ENCODE results near the gene PMPCB.
A peak's percentile ranks its signal among the peaks of the same experiment; 100 is the strongest.

PMPCB gene

GRCh38 chr7:103325744-103326143 is 28.5 kb downstream of the PMPCB start:
- Histone ChIP-seq H3K4me3 (ENCODE audit: control insufficient read depth in 1 of 7, extremely low read depth in 1 of 7, insufficient read depth in 4 of 7, low read depth in 2 of 7, low read length in 6 of 7) (no peak overlapping the region), H3K4me1 (ENCODE audit: control extremely low read depth in 1 of 4, control insufficient read depth in 4 of 4, insufficient read depth in 4 of 4, low read length in 3 of 4) (no peaks in the 10 kb centered on the region), H3K9me3 (ENCODE audit: control extremely low read depth in 1 of 5, control insufficient read depth in 4 of 5, insufficient read depth in 2 of 5, low read depth in 1 of 5, low read length in 4 of 5) (no peaks in the 10 kb centered on the region), H3K27me3 (replicated peaks in 2 of 5; ENCODE audit: control insufficient read depth in 4 of 5, insufficient read depth in 5 of 5, low read length in 4 of 5) (no peaks in the 10 kb centered on the region), H3K36me3 (ENCODE audit: control insufficient read depth in 4 of 4, insufficient read depth in 4 of 4, low read length in 3 of 4) (peaks cover 19 to 54% (median 40%) of the 10 kb centered on the region in 4 experiments), H3K27ac (ENCODE audit: insufficient read depth in 1 of 2, low read depth in 1 of 2, low read length in 2 of 2, poor library complexity in 1 of 2, severe bottlenecking in 2 of 2) (no peak overlapping the region)
- ChIA-PET CTCF (no interaction called here), POLR2A (no interaction called here)
- no peak for DNase-seq
- 100% methylated on average over 4 of the region's 8 CpGs for WGBS (ENCODE audit: insufficient coverage)

GRCh38 chr7:103336761-103337160 is 39.5 kb downstream of the PMPCB start:
- DNase-seq, result no peak
- H3K4me3 ChIP-seq (ENCODE audit: control insufficient read depth in 1 of 7, extremely low read depth in 1 of 7, insufficient read depth in 4 of 7, low read depth in 2 of 7, low read length in 6 of 7), result no peak overlapping the region
- ChIA-PET CTCF (no interaction called here), POLR2A (no interaction called here)
- no peaks in the 10 kb centered on the region for H3K9me3 ChIP-seq (ENCODE audit: control extremely low read depth in 1 of 5, control insufficient read depth in 4 of 5, insufficient read depth in 2 of 5, low read depth in 1 of 5, low read length in 4 of 5)
- no peaks in the 10 kb centered on the region for H3K27me3 ChIP-seq (replicated peaks in 2 of 5; ENCODE audit: control insufficient read depth in 4 of 5, insufficient read depth in 5 of 5, low read length in 4 of 5)
- H3K4me1 ChIP-seq (ENCODE audit: control extremely low read depth in 1 of 4, control insufficient read depth in 4 of 4, insufficient read depth in 4 of 4, low read length in 3 of 4), result peaks cover 0 to 7% (median 2%) of the 10 kb centered on the region in 4 experiments
- H3K27ac ChIP-seq (ENCODE audit: insufficient read depth in 1 of 2, low read depth in 1 of 2, low read length in 2 of 2, poor library complexity in 1 of 2, severe bottlenecking in 2 of 2), result no peak overlapping the region
- peaks cover 14 to 71% (median 45%) of the 10 kb centered on the region in 4 experiments for H3K36me3 ChIP-seq (ENCODE audit: control insufficient read depth in 4 of 4, insufficient read depth in 4 of 4, low read length in 3 of 4)
- WGBS (ENCODE audit: insufficient coverage), result no CpG with 5 or more reads among the region's 2 CpGs

- no peak for DNase-seq
- no peaks in the 10 kb centered on the region for H3K9me3 ChIP-seq (ENCODE audit: control extremely low read depth in 1 of 5, control insufficient read depth in 4 of 5, insufficient read depth in 2 of 5, low read depth in 1 of 5, low read length in 4 of 5)
- no peaks in the 10 kb centered on the region for H3K27me3 ChIP-seq (replicated peaks in 2 of 5; ENCODE audit: control insufficient read depth in 4 of 5, insufficient read depth in 5 of 5, low read length in 4 of 5)
- ChIA-PET CTCF (interaction anchor here (0.9 to 1.3 kb wide), 4 partner anchors 8 to 34 kb away, joined by 3 to 4 read pairs (median 3); partner anchors contain the start of gene PSMC2), POLR2A (no interaction called here)
- no peak overlapping the region for H3K4me3 ChIP-seq (ENCODE audit: control insufficient read depth in 1 of 7, extremely low read depth in 1 of 7, insufficient read depth in 4 of 7, low read depth in 2 of 7, low read length in 6 of 7)
- no CpG with 5 or more reads among the region's 2 CpGs for WGBS (ENCODE audit: insufficient coverage)
- H3K4me1 ChIP-seq (ENCODE audit: control extremely low read depth in 1 of 4, control insufficient read depth in 4 of 4, insufficient read depth in 4 of 4, low read length in 3 of 4), result peaks cover 7 to 14% (median 11%) of the 10 kb centered on the region in 4 experiments
- no peak overlapping the region for H3K27ac ChIP-seq (ENCODE audit: insufficient read depth in 1 of 2, low read depth in 1 of 2, low read length in 2 of 2, poor library complexity in 1 of 2, severe bottlenecking in 2 of 2)
- peaks cover 11 to 65% (median 37%) of the 10 kb centered on the region in 4 experiments for H3K36me3 ChIP-seq (ENCODE audit: control insufficient read depth in 4 of 4, insufficient read depth in 4 of 4, low read length in 3 of 4)
Observed at GRCh38 chr7:103338864-103339263, 41.6 kb downstream of the PMPCB start.

- no peak overlapping the region for H3K4me3 ChIP-seq (ENCODE audit: control insufficient read depth in 1 of 7, extremely low read depth in 1 of 7, insufficient read depth in 4 of 7, low read depth in 2 of 7, low read length in 6 of 7)
- peaks cover 8 to 48% (median 25%) of the 10 kb centered on the region in 4 experiments for H3K36me3 ChIP-seq (ENCODE audit: control insufficient read depth in 4 of 4, insufficient read depth in 4 of 4, low read length in 3 of 4)
- no peak for DNase-seq
- H3K4me1 ChIP-seq (ENCODE audit: control extremely low read depth in 1 of 4, control insufficient read depth in 4 of 4, insufficient read depth in 4 of 4, low read length in 3 of 4), result peaks cover 10 to 22% (median 17%) of the 10 kb centered on the region in 4 experiments
- CTCF ChIA-PET, result no interaction called here
- H3K9me3 ChIP-seq (ENCODE audit: control extremely low read depth in 1 of 5, control insufficient read depth in 4 of 5, insufficient read depth in 2 of 5, low read depth in 1 of 5, low read length in 4 of 5), result no peaks in the 10 kb centered on the region
- WGBS (ENCODE audit: insufficient coverage), result 100% methylated on average over 1 of the region's 2 CpGs
- H3K27me3 ChIP-seq (replicated peaks in 2 of 5; ENCODE audit: control insufficient read depth in 4 of 5, insufficient read depth in 5 of 5, low read length in 4 of 5), result no peaks in the 10 kb centered on the region
- POLR2A ChIA-PET, result no interaction called here
- H3K27ac ChIP-seq (ENCODE audit: insufficient read depth in 1 of 2, low read depth in 1 of 2, low read length in 2 of 2, poor library complexity in 1 of 2, severe bottlenecking in 2 of 2), result no peak overlapping the region
Observed at GRCh38 chr7:103341466-103341865, 44.2 kb downstream of the PMPCB start.

- no peak for DNase-seq
- peak overlapping the region; percentile 91 to 94 for H3K27ac ChIP-seq (ENCODE audit: insufficient read depth in 1 of 2, low read depth in 1 of 2, low read length in 2 of 2, poor library complexity in 1 of 2, severe bottlenecking in 2 of 2)
- no peaks in the 10 kb centered on the region for H3K9me3 ChIP-seq (ENCODE audit: control extremely low read depth in 1 of 5, control insufficient read depth in 4 of 5, insufficient read depth in 2 of 5, low read depth in 1 of 5, low read length in 4 of 5)
- H3K36me3 ChIP-seq (ENCODE audit: control insufficient read depth in 4 of 4, insufficient read depth in 4 of 4, low read length in 3 of 4), result peaks cover 2 to 32% (median 13%) of the 10 kb centered on the region in 4 experiments
- H3K4me1 ChIP-seq (ENCODE audit: control extremely low read depth in 1 of 4, control insufficient read depth in 4 of 4, insufficient read depth in 4 of 4, low read length in 3 of 4), result peaks cover 18 to 37% (median 22%) of the 10 kb centered on the region in 4 experiments
- POLR2A ChIA-PET, result interaction anchor here (0.6 kb wide), 1 partner anchor 842 kb away, joined by 5 read pairs; no protein-coding TSS in a partner anchor
- H3K4me3 ChIP-seq (ENCODE audit: control insufficient read depth in 1 of 7, extremely low read depth in 1 of 7, insufficient read depth in 4 of 7, low read depth in 2 of 7, low read length in 6 of 7), result peak overlapping the region in 6 of 7 experiments; percentile 94 to 99 (median 97)
- CTCF ChIA-PET, result interaction anchor here (0.6 to 1.6 kb wide), 5 partner anchors 9 to 72 kb away, joined by 3 to 4 read pairs (median 3); no protein-coding TSS in a partner anchor
- no peaks in the 10 kb centered on the region for H3K27me3 ChIP-seq (replicated peaks in 2 of 5; ENCODE audit: control insufficient read depth in 4 of 5, insufficient read depth in 5 of 5, low read length in 4 of 5)
Observed at GRCh38 chr7:103343332-103343731, 46.1 kb downstream of the PMPCB start.

GRCh38 chr7:103343758-103344452 is 46.7 kb downstream of the PMPCB start:
- WGBS (ENCODE audit: insufficient coverage), result 1% methylated on average over 20 of the region's 26 CpGs
- peak overlapping the region; percentile 88 to 99 (median 97) for H3K4me3 ChIP-seq (ENCODE audit: control insufficient read depth in 1 of 7, extremely low read depth in 1 of 7, insufficient read depth in 4 of 7, low read depth in 2 of 7, low read length in 6 of 7)
- POLR2A ChIA-PET, result no interaction called here
- peak; percentile 56 to 77 (median 77) for DNase-seq
- CTCF ChIA-PET, result interaction anchor here (1.3 to 1.6 kb wide), 3 partner anchors 8 to 63 kb away, joined by 3 read pairs; no protein-coding TSS in a partner anchor
- no peaks in the 10 kb centered on the region for H3K27me3 ChIP-seq (replicated peaks in 2 of 5; ENCODE audit: control insufficient read depth in 4 of 5, insufficient read depth in 5 of 5, low read length in 4 of 5)
- peaks cover 22 to 43% (median 25%) of the 10 kb centered on the region in 4 experiments for H3K4me1 ChIP-seq (ENCODE audit: control extremely low read depth in 1 of 4, control insufficient read depth in 4 of 4, insufficient read depth in 4 of 4, low read length in 3 of 4)
- H3K36me3 ChIP-seq (ENCODE audit: control insufficient read depth in 4 of 4, insufficient read depth in 4 of 4, low read length in 3 of 4), result peaks cover 2 to 30% (median 13%) of the 10 kb centered on the region in 4 experiments
- peak overlapping the region; percentile 91 to 94 for H3K27ac ChIP-seq (ENCODE audit: insufficient read depth in 1 of 2, low read depth in 1 of 2, low read length in 2 of 2, poor library complexity in 1 of 2, severe bottlenecking in 2 of 2)
- no peaks in the 10 kb centered on the region for H3K9me3 ChIP-seq (ENCODE audit: control extremely low read depth in 1 of 5, control insufficient read depth in 4 of 5, insufficient read depth in 2 of 5, low read depth in 1 of 5, low read length in 4 of 5)

GRCh38 chr7:103344453-103345149 is 47.4 kb downstream of the PMPCB start, which contains the start of gene DNAJC2:
Gene DNAJC2, minus strand, starts transcription at chr7:103344767. Its CDS starts 145 bp downstream, at chr7:103344622.
- H3K9me3 ChIP-seq (ENCODE audit: control extremely low read depth in 1 of 5, control insufficient read depth in 4 of 5, insufficient read depth in 2 of 5, low read depth in 1 of 5, low read length in 4 of 5), result no peaks in the 10 kb centered on the region
- H3K4me3 ChIP-seq (ENCODE audit: control insufficient read depth in 1 of 7, extremely low read depth in 1 of 7, insufficient read depth in 4 of 7, low read depth in 2 of 7, low read length in 6 of 7), result peak within 1 kb of the TSS; percentile 88 to 99 (median 97)
- WGBS (ENCODE audit: insufficient coverage), result 2% methylated on average over 31 of the region's 43 CpGs
- no peaks in the 10 kb centered on the region for H3K27me3 ChIP-seq (replicated peaks in 2 of 5; ENCODE audit: control insufficient read depth in 4 of 5, insufficient read depth in 5 of 5, low read length in 4 of 5)
- H3K27ac ChIP-seq (ENCODE audit: insufficient read depth in 1 of 2, low read depth in 1 of 2, low read length in 2 of 2, poor library complexity in 1 of 2, severe bottlenecking in 2 of 2), result peak within 1 kb of the TSS; percentile 91 to 94
- ChIA-PET CTCF (interaction anchor here (1.3 kb wide), 1 partner anchor 62 kb away, joined by 3 read pairs; no protein-coding TSS in a partner anchor), POLR2A (no interaction called here)
- H3K4me1 ChIP-seq (ENCODE audit: control extremely low read depth in 1 of 4, control insufficient read depth in 4 of 4, insufficient read depth in 4 of 4, low read length in 3 of 4), result peaks cover 24 to 50% (median 29%) of the 10 kb centered on the region in 4 experiments
- H3K36me3 ChIP-seq (ENCODE audit: control insufficient read depth in 4 of 4, insufficient read depth in 4 of 4, low read length in 3 of 4), result peaks cover 0 to 23% (median 12%) of the 10 kb centered on the region in 4 experiments
- peak; percentile 93 to 96 (median 95) for DNase-seq

Data from common myeloid progenitor, CD34-positive (primary cell).